C4-2B (cell line): ENCODE data around the gene MTFP1.

Source experiments
- H3K27ac ChIP-seq: fragments of 450-650 bp; 2 replicates; pipeline ENCODE4 v1.5.1; 2017
- ZFX ChIP-seq: fragments of 450-650 bp; IDR thresholded peaks from 2 replicates; pipeline ENCODE4 v1.6.1; 2017
- TF ChIP-seq, protein P1 (sequence below): fragments of 450-650 bp; conservative IDR thresholded peaks from 2 replicates; pipeline ENCODE4 v1.5.1; 2017; ENCODE audit warnings: mild to moderate bottlenecking

Gene MTFP1

GRCh38 chr22:30405731-30406130 lies 19.8 kb upstream of the MTFP1 start:
- TF ChIP-seq, protein P1, sequence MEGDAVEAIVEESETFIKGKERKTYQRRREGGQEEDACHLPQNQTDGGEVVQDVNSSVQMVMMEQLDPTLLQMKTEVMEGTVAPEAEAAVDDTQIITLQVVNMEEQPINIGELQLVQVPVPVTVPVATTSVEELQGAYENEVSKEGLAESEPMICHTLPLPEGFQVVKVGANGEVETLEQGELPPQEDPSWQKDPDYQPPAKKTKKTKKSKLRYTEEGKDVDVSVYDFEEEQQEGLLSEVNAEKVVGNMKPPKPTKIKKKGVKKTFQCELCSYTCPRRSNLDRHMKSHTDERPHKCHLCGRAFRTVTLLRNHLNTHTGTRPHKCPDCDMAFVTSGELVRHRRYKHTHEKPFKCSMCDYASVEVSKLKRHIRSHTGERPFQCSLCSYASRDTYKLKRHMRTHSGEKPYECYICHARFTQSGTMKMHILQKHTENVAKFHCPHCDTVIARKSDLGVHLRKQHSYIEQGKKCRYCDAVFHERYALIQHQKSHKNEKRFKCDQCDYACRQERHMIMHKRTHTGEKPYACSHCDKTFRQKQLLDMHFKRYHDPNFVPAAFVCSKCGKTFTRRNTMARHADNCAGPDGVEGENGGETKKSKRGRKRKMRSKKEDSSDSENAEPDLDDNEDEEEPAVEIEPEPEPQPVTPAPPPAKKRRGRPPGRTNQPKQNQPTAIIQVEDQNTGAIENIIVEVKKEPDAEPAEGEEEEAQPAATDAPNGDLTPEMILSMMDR: no peak
- TF ChIP-seq ZFX: no peak
- H3K27ac ChIP-seq: no peak overlapping the region

DNA sequence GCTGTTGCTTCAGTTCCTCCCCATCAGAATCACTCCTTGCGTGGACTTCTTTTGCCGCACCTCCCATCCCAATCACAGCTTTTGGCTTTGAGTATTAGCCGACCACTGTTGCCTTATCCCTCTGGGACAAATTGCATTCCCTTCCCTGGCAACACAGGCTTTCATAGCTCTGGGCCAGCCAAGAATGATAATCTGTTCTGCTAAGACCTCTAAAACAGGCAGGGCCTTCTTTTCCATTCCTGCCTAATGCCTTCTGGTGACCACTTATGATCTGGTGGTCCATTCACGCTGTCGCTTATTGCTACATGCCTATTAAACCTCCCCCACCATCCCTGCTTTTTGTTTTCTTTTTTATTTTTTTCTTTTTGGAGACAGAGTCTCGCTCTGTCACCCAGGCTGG lies 19.2 kb upstream of the MTFP1 start:
- TF ChIP-seq ZFX: no peak
- TF ChIP-seq, protein P1: no peak
- H3K27ac ChIP-seq: no peak overlapping the region

DNA sequence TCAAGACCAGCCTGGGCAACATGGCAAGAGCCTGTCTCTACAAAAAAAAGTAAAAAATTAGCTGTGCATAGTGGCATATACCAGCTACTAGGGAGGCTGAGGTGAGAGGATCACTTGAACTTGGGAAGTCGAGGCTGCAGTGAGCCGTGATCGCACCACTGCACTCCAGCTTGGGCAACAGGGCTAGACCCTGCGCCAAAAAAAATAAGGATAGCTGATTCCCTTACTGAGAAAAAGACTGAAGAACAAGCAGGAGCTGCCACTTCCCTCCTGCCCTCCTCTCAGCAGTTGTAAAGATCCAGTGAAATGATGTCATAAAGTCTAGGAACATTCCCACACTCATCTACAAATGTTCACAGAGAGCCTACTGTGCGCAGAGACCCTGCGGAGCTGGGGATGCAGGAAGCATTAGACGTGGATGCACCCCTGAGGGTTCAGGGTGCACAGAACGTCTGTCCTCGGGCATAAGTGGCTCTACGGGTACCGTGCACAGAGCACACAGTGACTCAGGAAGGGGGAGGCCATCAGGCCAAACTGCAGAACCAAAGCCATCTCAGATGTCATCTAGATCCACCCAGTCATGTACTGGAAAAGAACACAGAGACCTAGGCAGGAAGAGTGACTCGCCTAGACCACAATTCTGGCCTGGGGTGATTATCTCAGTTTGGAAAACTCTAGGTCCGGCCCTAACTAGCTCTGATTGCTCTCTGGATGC lies 17.0 kb upstream of the MTFP1 start:
- TF ChIP-seq, protein P1: no peak
- no peak for TF ChIP-seq ZFX
- H3K27ac ChIP-seq: no peak overlapping the region

DNA sequence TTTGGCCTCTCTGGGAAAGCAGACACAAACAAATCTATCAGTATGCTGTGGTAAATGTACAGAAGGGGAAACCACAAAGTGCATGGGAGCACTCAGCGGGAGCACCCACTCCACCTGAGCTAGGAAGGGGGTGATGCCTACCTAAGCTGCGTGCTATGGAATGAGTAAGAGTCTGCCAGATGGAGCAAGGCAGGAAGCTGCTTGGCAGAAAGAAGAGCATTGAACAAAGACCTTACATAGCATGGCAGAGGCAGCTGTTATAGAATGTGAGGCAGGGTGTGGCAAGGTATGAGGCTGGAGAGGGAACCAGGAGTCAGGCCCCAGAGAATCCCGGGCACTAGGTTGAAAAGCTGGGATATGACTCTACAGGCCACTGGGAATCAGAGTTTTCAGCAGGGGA lies 13.8 kb upstream of the MTFP1 start:
- no peak overlapping the region for H3K27ac ChIP-seq
- no peak for TF ChIP-seq ZFX
- TF ChIP-seq, protein P1: no peak

GRCh38 chr22:30413001-30413400 lies 12.6 kb upstream of the MTFP1 start:
- H3K27ac ChIP-seq: no peak overlapping the region

GRCh38 chr22:30413745-30414524 lies 11.6 kb upstream of the MTFP1 start:
- TF ChIP-seq, protein P1: no peak
- no peak for TF ChIP-seq ZFX
- no peak overlapping the region for H3K27ac ChIP-seq

More at GRCh38 chr22:30413001-30413400, 12.6 kb upstream of the MTFP1 start:
- TF ChIP-seq, protein P1: no peak
- no peak for TF ChIP-seq ZFX

- no peak for TF ChIP-seq ZFX
- TF ChIP-seq, protein P1: no peak
- no peak overlapping the region for H3K27ac ChIP-seq
Measured at GRCh38 chr22:30414525-30415047, 11.0 kb upstream of the MTFP1 start.
